DOHH2 (cell line): ENCODE measurements around the gene MBD5.

Experiments
- EZH2phosphoT487 ChIP-seq: fragments of 200-600 bp; sonication (generic); IDR thresholded peaks from 2 replicates; pipeline ENCODE4 v1.6.1; 2017; ENCODE audit warnings: borderline replicate concordance, mild to moderate bottlenecking, antibody characterized with exemption, low read length, moderate library complexity, mixed read lengths
- TF ChIP-seq, protein P1 (sequence below): fragments of 200-600 bp; sonication (generic); IDR thresholded peaks from one replicate; pipeline ENCODE4 v1.5.1; 2014; ENCODE audit warnings: antibody characterized with exemption, mild to moderate bottlenecking, low read depth, low read length; ENCODE audit not compliant: poor library complexity, severe bottlenecking

DNA sequence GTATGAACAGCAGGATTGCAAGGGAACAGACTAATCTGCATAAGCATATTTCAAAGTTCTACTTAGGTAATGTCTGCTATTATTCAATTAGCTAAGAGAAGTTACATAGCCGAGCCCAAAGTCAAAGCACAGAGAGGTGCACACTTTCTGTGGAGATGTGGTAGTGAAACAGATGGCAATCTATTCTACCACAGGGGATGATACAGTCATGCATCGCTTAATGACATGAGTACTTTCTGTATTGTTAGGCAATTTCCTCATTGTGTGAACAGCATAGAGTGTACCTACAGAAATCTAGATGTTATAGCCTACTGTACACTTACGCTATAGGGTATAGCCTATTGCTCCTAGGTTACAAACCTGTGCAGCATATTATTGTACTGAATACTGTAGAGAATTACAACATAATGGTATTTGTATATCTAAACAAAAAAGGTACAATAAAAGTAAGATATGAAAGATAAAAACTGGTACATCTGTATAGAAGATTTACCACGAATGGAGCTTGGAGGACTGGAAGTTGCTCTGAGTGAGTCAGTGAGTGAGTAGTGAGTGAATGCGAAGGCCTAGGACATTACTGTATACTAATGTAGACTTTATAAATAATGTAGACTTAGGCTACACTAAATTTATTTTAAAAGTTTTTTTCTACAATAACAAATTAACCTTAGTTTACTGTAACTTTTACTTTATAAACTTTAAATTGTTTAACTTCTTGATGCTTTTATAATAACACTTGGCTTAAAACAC is 197.6 kb downstream of the MBD5 start:
- TF ChIP-seq, protein P1, sequence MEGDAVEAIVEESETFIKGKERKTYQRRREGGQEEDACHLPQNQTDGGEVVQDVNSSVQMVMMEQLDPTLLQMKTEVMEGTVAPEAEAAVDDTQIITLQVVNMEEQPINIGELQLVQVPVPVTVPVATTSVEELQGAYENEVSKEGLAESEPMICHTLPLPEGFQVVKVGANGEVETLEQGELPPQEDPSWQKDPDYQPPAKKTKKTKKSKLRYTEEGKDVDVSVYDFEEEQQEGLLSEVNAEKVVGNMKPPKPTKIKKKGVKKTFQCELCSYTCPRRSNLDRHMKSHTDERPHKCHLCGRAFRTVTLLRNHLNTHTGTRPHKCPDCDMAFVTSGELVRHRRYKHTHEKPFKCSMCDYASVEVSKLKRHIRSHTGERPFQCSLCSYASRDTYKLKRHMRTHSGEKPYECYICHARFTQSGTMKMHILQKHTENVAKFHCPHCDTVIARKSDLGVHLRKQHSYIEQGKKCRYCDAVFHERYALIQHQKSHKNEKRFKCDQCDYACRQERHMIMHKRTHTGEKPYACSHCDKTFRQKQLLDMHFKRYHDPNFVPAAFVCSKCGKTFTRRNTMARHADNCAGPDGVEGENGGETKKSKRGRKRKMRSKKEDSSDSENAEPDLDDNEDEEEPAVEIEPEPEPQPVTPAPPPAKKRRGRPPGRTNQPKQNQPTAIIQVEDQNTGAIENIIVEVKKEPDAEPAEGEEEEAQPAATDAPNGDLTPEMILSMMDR, result no peak
- no peak for TF ChIP-seq EZH2phosphoT487
